Adrenal gland (tissue), 12 donors: Measurements from ENCODE around the gene CDX2. TPM values are rescaled to one million over a fixed set of nuclear protein-coding genes. Genes with fewer than 3 reads are reported as not detected.

Source experiments
- DNase-seq, 7 donors: peaks; one replicate each; pipeline ENCODE4 v3.0.0-alpha.2; 2019 to 2020
- H3K27ac ChIP-seq, 5 donors: fragments of 200-600 bp; sonication (generic) in 4 of 5; 1 replicate in 3 of 5; 2 replicates in 2 of 5; pipeline versions ENCODE4 v1.5.1 to v1.8.0; 2016 to 2020; ENCODE audit warnings: mild to moderate bottlenecking in 1 of 5
- H3K27me3 ChIP-seq: fragments of 200-600 bp; 2 replicates; pipeline ENCODE4 v1.8.0; 2021
- H3K36me3 ChIP-seq, 2 donors: fragments of 200-600 bp; replicated peaks in 1 of 2; 1 replicate in 1 of 2; 2 replicates in 1 of 2; pipeline versions ENCODE4 v1.5.1 to v1.8.0; 2018 to 2022
- H3K4me1 ChIP-seq, 2 donors: fragments of 200-600 bp; replicated peaks in 1 of 2; 1 replicate in 1 of 2; 2 replicates in 1 of 2; pipeline versions ENCODE4 v1.5.1 to v1.8.0; 2018 to 2021
- H3K4me3 ChIP-seq, 4 donors: fragments of 200-600 bp; sonication (generic) in 3 of 4; one replicate each; pipeline ENCODE4 v1.5.1; 2016 to 2018
- H3K9me3 ChIP-seq, 3 donors: fragments of 200-600 bp; sonication (generic) in 1 of 3; replicated peaks in 1 of 3; 1 replicate in 2 of 3; 2 replicates in 1 of 3; pipeline versions ENCODE4 v1.5.1 to v1.8.0; 2016 to 2021
- POLR2A ChIP-seq, 2 donors: fragments of 450-650 bp; IDR thresholded peaks; one replicate each; pipeline ENCODE4 v1.6.1; 2017; ENCODE audit warnings: antibody characterized with exemption in 2 of 2, mild to moderate bottlenecking in 2 of 2, moderate library complexity in 1 of 2
- WGBS, 4 donors: extraction: QIAGEN DNeasy Blood & Tissue Kit in 2 of 4; methylation state at CpG; one replicate each; pipeline versions ENCODE4 v1.1.5 to v1.1.7; 2013 to 2017; 5-methylcytosine and 5-hydroxymethylcytosine counted together
- intact Hi-C, 2 donors: fragments of 100-400 bp; cut with DNase I; formaldehyde crosslinking; loops; one replicate each; pipeline versions ENCODE4 v1.14.1 to v1.15.0; 2022 to 2023
- polyA plus RNA-seq, 3 donors: library from polyadenylated mRNA; stranded (reverse); fragments of 200-250 nt in 2 of 3; fragments of 350-450 nt in 1 of 3; fragmentation: Illumina TruSeq in 1 of 3; extraction: RNeasy Lipid Tissue Mini Kit (QIAGEN cat#74804) in 1 of 3; gene quantifications; one replicate each; pipeline ENCODE4 v1.2.3, GENCODE V29; 2013 to 2014
- total RNA-seq, 9 donors: library from RNA; depleted of rRNA in 4 of 9; stranded (reverse); fragments of >200 nt in 4 of 9; fragments of 120-200 nt in 1 of 9; fragmentation: NEBNext Ultra II Directional in 1 of 9; extraction: Animal tissue kit (Norgen Biotek cat#: 25700) in 1 of 9; gene quantifications; one replicate each; pipeline versions ENCODE4 v1.1.0 to v1.2.4, GENCODE V29; 2013 to 2023
- TF ChIP-seq, protein P1 (sequence below), 6 experiments: fragments of 450-650 bp in 4 of 6; fragments of 200-600 bp in 2 of 6; sonication (generic) in 1 of 6; IDR thresholded peaks; 1 replicate in 5 of 6; 2 replicates in 1 of 6; pipeline versions ENCODE4 v1.5.1 to v1.8.0; 2016 to 2021; ENCODE audit warnings: antibody characterized with exemption in 6 of 6, mild to moderate bottlenecking in 2 of 6, moderate library complexity in 1 of 6
- donor health status: healthy with polysubstance abuse.
- donor health status: Bipolar disorder and iron deficiency.
- donor health status: DM: yes; HTN: yes; CAD: no.
- donor health status: DM: no; HTN: no; CAD: no.
- donor health status: DM: no; HTN: no; CAD: no.
- donor health status: DM: yes; HTN: yes; CAD: no.

The CDX2 gene
- total and polyA plus RNA-seq, 12 donors, result 0.08 to 0.14 TPM; not detected in 10

DNA sequence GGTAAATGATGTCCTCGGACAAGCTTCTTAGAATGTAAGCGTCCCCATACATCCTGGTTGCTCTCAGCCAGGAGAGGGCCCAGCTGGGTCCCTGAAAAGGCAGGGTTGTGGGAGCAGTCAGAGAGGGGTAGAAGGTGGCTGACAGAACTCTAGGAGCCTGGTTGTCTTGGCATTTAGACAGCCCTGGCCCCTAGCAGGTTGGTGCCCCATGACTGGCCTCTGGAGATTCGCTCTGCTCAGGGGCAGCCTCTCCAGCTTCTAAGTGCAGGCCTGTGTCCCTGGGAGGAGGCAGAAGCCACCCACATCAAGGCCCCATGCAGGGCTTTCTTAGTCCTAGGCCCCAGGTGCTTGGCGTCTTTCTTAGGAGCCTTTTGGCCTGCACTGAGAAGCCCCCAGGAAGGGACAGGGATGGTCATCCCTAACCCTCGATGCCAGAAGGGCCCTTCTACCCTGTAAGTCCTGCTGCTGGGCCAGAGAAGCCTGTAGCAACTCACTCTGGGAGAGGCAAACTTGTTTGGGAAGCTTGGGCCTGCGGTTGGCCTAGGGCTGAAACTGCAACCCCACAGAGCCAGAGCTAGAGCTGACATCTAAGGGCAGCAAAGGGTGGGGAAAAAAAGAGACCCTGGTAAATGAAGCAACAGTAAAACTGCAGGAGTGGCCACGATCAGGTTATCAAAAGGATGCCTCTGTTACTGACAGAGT lies 2.8 kb upstream of the CDX2 start:
- Histone ChIP-seq H3K27ac (no peak overlapping the region), H3K36me3 (no peaks in the 10 kb centered on the region), H3K9me3 (no peaks in the 10 kb centered on the region), H3K27me3 (peaks cover 85% of the 10 kb centered on the region), H3K4me3 (no peak overlapping the region), H3K4me1 (no peaks in the 10 kb centered on the region)
- 50 to 68% (median 57%) methylated on average over 6 to 7 of the region's 7 CpGs for WGBS, 4 donors
- intact Hi-C loops, result no loop called here
- TF ChIP-seq, protein P1, sequence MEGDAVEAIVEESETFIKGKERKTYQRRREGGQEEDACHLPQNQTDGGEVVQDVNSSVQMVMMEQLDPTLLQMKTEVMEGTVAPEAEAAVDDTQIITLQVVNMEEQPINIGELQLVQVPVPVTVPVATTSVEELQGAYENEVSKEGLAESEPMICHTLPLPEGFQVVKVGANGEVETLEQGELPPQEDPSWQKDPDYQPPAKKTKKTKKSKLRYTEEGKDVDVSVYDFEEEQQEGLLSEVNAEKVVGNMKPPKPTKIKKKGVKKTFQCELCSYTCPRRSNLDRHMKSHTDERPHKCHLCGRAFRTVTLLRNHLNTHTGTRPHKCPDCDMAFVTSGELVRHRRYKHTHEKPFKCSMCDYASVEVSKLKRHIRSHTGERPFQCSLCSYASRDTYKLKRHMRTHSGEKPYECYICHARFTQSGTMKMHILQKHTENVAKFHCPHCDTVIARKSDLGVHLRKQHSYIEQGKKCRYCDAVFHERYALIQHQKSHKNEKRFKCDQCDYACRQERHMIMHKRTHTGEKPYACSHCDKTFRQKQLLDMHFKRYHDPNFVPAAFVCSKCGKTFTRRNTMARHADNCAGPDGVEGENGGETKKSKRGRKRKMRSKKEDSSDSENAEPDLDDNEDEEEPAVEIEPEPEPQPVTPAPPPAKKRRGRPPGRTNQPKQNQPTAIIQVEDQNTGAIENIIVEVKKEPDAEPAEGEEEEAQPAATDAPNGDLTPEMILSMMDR (IDR thresholded peaks at IDR 0.05), result no peak
- TF ChIP-seq POLR2A (IDR thresholded peaks at IDR 0.05), result no peak
- DNase-seq, result no peak

- Histone ChIP-seq H3K4me3 (no peak overlapping the region), H3K27me3 (peaks cover 86% of the 10 kb centered on the region), H3K27ac (no peak overlapping the region), H3K4me1 (no peaks in the 10 kb centered on the region), H3K36me3 (no peaks in the 10 kb centered on the region), H3K9me3 (no peaks in the 10 kb centered on the region)
- 43 to 53% (median 49%) methylated on average over 12 to 13 of the region's 13 CpGs for WGBS, 4 donors
- intact Hi-C loops, result no loop called here
- DNase-seq, result no peak
- no peak for TF ChIP-seq POLR2A (IDR thresholded peaks at IDR 0.05)
- TF ChIP-seq, protein P1 (IDR thresholded peaks at IDR 0.05), result no peak
Measured at GRCh38 chr13:27971236-27971645, 2.1 kb upstream of the CDX2 start.

DNA sequence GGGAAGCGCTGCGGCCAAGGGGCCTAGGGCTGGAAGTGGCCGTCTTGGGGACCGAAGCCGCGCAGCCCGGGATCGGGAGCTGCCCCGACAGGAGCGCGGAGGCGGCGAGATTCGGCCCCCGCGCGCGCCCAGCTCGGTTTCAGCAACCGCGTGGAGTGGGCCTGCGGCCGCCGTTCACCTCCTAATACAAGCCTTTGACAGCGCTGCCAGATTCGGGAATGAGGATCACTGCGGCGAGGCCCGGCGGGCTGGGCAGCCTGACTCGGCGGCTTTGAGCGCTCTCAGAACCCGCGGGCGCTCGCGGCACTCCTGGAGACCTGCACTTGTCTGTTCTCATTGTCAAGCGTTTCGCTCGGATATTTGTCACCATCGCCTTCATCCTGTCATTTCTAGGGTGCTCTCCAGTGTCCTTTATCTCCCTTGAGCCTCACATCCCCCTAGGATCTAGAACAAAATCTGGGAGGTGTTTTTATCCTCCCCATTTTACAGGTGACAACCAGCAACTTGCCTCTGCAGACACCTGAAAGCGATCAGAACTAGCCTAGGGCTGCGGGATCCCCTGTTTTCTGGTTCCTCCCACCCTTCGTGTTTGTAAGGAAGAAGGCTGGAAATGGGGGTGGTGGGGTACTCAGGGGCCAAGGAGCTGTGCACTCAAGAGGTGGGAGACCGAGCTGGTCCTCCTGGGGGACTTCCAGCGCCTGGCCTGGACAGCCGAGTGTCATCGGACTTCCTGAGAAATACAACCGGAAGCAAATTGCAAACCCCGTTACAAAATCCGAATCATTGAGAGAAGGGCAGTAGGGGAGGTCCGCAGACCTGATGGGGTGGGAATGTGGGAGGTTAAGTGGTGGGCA lies 1.5 kb upstream of the CDX2 start:
- no peak for DNase-seq
- Histone ChIP-seq H3K4me3 (no peak overlapping the region), H3K9me3 (no peaks in the 10 kb centered on the region), H3K27ac (no peak overlapping the region), H3K36me3 (no peaks in the 10 kb centered on the region), H3K4me1 (no peaks in the 10 kb centered on the region), H3K27me3 (peaks cover 86% of the 10 kb centered on the region)
- WGBS, 4 donors, result 8 to 14% (median 10%) methylated on average over 21 to 53 of the region's 53 CpGs
- intact Hi-C loops, result no loop called here
- TF ChIP-seq POLR2A (IDR thresholded peaks at IDR 0.05), result no peak
- TF ChIP-seq, protein P1 (IDR thresholded peaks at IDR 0.05), result no peak

- intact Hi-C loops, result no loop called here
- TF ChIP-seq, protein P1 (IDR thresholded peaks at IDR 0.05), result no peak
- no peak for TF ChIP-seq POLR2A (IDR thresholded peaks at IDR 0.05)
- no peak overlapping the region for H3K27ac ChIP-seq
- H3K36me3 ChIP-seq, result no peaks in the 10 kb centered on the region
- DNase-seq, result no peak
- H3K4me3 ChIP-seq, result no peak overlapping the region
- WGBS, 4 donors, result 15 to 24% (median 20%) methylated on average over 7 of the region's 7 CpGs
- H3K9me3 ChIP-seq, result no peaks in the 10 kb centered on the region
- peaks cover 86% of the 10 kb centered on the region for H3K27me3 ChIP-seq
- no peaks in the 10 kb centered on the region for H3K4me1 ChIP-seq
Measured at GRCh38 chr13:27969866-27970229, 733 bp upstream of the CDX2 start.
